Stimulated activated CD4-positive, alpha-beta T cell treated with anti-CD3 and anti-CD28 coated beads, Interleukin-15, amount 100 ng/mL, for 1 hour (primary cell): Measurements from ENCODE around the gene TRAF3IP1.

Source experiments
- DNase-seq, 2 donors: peaks; one replicate each; pipeline ENCODE4 v3.0.0-alpha.2; 2020; ENCODE audit warnings: low read depth in 1 of 2, low spot score in 1 of 2

Gene TRAF3IP1

DNA sequence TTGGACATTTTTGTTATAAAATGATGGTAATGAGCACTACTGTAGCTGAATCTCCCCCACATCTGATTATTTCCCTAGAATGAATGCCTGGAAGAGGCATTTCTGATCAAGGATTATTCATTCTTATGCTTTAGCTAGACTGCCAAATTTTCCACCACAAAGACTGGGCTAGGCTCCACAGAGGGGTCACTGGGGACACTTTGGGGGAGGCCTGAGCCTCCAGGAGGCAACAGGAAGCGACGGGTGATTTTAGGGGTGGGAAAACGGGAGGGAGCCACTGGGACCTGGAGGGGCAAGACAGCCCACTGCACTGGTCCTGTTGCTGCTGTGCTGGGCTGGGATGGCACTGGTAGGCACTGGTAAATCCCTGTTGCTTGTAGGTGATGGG is 104.0 kb downstream of the TRAF3IP1 start:
- DNase-seq = no peak

DNA sequence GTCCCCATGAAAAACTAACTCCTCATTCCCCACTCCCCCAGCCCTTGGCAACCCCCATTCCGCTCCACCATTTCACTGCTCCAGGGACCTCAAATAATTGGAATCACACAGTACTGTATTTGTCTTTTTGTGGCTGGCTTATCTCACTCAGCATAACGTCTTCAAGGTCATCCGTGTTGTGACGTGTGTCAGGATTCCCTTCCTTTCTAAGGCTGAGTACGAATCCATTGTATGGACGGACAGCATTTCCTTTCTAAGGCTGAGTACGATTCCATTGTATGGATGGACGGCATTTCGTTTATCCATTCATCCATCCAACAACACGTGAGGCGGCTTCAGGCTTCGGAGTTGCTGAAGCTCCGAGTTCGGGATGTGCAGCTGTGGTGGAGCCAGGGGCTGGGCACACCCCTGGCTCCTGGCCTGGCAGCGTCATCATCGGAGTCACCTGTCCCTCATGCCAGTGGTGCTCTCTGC is 105.2 kb downstream of the TRAF3IP1 start:
- DNase-seq = no peak

DNA sequence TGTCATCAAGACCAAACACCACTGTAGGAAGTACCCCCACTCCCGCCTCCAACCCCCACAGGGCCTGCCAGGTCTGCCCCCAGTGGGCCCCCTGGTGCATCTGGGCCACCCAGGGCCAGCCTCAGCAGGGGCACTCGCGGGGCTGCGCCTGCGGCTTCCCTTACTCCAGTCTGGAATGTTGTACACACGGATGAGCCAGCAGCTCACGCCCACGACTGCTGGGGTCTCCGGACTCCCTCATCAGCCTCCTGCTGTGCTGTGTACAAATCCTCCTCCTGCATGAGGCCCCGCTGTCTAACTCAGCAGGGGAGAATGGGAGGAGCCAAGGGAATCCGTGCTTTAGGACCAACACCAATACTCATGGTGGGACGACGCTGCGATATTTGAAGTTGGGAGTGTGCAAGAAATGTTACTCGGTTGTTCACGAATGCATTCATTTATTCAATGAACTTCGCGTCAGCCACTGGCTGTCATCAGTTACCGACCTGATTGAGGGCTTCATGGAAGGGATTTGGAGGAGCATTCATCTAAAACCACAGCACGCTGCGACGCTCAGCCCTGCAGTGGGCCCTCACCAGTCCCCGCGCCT is 105.8 kb downstream of the TRAF3IP1 start:
- no peak for DNase-seq

DNA sequence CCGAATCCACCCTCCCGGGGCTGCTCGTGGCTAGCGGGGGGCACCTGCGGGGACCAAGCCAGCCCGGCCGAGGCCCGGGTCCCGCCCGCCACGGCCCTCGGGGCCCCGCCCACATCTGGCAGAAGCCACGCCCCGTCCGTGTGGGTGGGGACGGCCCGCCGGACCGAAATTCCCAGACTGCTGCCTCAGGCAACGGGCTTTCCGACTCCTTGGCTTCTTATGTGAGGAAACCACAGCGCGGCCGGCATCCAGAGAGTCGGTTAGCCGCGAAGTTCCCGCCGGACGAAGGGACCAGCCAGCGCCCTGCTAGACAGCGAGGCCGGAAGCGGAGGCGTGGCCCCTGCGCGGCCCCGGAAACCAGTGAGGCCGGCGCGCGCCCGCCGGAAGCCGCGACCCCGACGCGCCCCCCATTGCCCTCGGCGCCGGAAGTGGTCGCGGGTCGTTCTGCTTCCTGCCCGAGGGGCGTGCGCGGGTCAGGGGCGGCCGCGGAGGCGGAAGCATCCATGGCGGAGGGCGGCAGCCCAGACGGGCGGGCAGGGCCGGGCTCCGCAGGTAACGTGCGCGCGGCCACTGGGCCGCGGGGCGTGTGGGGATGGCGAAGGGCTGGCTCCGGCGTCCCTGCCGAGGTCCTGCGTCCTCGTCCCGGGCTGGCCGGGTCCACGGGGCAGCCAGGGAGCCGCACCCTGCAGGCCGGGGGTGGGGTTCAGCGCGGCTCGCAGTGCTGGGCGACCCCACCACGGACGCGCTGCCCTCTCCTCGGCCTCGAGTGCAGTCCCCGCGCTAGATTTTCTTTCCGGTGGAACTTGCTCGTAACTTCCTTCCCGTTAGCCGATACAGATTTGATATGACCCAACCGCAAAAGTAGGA is 106.5 kb downstream of the TRAF3IP1 start, which contains the start of gene ASB1:
Gene ASB1, plus strand, starts transcription at position 360 of the 867 bp plus-strand sequence. Its CDS starts 144 bp downstream, at position 504.
- peak; percentile 67 for DNase-seq

DNA sequence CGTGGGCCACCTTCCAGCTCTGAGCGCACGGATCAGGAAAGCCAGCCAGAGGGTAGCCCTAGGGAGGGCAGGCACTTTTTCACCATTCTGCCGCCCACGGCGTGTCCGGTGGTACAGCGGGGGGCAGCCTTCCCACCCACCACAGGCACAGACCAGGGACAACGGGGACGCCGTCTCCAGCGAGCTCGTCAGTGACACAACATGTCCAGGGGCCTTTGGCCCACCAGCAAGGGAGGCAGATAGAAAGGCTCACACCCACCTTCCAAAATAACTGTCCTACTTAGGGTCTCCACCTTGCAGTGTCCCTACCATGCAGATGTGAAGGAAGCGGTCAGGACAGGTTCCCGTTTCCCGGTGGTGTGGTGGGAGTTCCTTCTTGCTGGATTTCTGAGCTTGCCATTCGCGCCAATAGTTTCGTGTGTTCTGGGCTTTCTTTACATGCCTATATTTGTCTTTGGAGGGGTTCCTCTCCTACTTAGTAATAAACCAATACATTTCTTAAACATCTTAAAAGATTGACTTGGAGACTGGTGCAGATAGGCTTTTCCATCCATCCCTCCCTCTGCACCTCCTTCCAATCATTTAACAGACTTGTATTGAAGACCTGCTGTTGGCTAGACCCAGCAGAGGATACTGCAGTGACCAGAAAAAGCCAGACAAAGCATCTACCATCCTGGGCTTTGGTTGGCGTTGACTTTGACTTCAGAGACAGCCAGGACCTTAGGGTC is 107.3 kb downstream of the TRAF3IP1 start:
- DNase-seq = no peak

DNA sequence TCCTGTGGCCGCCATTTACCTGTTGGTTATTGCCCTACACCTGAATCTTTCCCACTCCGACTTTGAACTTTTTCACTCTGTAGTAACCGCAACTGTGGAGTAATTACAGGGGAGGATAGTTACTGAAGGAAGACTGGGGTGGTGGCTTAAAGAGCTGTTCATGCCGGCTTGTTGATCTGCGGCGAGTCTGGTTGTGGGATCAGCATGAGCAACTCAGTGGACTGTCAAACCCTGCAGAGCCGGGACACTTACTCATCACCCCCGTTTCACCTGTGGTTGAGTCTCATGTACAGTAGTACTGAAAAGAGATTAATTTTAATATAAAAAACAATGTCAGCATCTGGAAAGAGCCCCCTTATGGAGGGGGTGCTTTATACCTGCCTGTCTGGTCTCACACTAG is 108.5 kb downstream of the TRAF3IP1 start:
- no peak for DNase-seq

DNA sequence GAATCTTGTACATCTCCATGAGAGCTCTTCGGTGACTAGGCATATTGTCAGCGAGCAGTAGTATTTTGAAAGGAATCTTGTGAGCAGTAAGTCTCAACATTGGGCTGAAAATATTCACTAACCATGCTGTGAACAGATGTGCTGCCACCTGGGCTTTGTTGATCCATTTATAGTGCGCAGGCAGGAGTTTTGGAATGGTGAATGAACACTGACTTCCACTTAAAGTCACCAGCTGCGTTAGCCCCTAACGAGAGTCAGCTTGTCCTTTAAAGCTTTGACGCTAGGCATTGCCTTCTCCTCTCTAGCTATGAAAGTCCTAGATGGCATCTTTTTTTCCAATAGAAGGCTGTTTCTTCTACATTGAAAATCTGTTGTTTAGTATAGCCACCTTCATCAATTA is 110.5 kb downstream of the TRAF3IP1 start:
- DNase-seq = no peak

DNA sequence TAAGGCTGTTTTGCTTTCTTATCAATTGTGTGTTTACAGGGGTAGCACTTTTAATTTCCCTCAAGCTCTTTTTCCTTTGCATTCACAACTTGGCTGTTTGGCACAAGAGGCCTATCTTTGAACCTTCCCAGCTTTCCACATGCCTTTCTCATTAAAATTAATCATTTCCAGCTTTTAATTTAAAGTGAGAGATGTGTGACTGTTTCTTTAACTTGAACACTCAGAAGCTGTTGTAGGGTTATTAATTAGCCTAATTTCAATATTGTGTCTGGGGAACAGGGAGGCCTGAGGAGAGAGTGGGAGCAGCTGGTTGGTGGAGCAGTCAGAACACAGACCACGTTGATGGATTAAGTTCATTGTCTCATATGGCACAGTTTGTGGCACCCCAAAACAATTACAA is 111.1 kb downstream of the TRAF3IP1 start:
- no peak for DNase-seq

DNA sequence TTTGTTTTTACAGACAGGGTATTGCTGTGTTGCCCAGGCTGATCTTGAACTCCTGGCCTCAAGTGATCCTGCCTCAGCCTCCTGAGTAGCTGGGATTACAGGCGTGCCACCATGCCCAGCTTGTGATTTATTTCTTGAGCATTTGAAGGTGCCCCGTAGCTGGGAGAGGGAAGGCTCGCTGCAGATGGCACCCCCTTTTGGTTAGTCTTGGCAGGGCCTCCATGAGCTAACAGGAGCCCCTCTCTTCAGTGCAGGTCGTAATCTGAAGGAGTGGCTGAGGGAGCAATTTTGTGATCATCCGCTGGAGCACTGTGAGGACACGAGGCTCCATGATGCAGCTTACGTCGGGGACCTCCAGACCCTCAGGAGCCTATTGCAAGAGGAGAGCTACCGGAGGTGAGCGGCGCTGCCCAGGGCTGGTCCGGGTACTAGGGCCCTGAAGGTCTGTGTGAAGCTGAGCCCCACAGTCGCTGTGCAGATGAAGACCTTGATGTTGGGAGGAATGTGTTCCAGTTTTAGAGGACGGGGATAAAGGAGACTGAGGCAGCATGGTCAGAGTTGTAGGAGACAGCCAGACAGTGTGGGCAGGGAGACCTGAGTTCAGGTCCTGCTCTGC is 113.1 kb downstream of the TRAF3IP1 start:
- no peak for DNase-seq

DNA sequence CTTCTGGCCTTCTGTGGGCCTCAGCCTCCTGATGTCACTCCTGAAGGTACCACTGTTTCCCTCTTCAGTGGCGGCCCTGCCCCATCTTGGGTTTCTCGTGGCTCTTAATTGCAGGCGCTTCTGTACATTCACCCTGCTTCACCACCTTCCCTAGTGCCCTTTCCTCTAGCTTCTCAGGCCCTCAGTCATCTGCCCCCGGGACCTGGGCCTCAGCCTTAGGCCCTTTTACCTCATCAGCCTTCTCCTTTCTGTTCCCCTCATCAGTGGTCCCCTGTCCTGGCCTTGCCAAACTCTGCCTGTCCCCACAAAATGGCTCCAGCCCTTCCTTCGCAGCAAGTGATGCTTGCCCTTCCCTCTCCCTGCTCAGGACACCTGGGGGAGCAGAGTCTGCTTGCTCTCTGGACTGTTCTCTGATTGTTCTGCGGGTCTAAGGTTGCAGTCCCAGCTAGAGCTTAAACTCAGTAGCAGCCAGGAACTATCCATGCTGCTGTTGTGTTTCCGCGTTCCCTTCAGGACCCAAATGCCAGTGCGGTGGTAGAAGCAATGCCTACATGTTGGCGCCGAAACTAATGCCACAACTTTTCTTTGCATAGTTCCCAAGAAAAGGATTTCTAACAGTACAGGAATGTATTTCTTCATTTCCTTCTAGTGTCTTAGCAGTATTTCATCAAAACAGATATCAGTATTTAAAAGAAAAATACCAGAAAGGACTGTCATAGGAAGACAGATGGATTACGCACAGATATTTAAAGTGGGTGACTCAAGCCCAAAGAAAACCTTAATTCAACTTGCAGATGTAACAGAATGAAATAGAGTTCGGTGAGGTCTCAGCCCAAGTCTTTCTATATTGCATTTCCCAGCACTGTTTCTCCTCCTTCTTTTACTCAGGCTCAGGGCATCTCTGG is 113.9 kb downstream of the TRAF3IP1 start:
- DNase-seq = no peak

DNA sequence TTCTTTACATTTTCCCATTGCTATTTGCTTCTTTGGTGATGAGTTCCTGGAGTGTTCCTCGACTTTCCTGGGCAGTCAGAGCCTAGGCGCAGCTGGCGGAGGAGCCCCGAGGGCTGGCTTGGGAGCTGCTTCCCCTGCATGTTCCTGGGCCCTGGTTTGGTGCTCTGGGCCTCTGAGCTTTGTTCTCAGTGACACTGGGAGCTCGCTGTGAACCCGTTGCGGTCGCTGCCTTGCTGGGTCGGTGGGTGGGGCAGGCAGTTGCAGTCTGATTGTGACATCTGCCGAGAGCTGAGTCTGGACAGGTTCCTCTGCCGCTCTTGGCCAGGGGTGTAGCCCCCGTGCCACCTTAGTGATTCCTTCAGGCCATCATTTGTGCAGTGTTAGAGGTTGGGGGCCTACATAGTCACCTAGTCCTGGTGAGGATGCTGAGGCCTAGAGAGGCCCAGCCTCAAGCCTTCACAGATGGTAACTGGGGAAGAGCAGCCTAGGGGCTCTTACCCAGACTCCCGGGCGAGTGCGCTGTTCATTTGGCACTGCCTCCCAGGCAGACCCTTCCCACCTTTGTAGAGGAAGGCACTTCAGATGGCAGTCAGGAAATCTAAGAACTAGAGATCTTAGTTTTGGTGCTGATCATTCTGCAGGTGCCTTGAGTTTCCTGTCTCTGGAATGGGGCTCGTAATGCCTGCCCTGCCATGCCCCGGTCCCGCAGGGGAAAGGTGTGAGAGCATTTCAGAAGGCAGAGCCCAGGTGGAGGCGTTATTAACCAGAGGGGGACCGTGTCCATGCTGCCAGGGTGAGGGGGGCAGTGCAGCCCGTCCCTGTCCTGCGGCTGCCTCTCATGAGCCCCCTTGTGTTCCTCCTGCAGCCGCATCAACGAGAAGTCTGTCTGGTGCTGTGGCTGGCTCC is 114.8 kb downstream of the TRAF3IP1 start:
- DNase-seq = no peak

DNA sequence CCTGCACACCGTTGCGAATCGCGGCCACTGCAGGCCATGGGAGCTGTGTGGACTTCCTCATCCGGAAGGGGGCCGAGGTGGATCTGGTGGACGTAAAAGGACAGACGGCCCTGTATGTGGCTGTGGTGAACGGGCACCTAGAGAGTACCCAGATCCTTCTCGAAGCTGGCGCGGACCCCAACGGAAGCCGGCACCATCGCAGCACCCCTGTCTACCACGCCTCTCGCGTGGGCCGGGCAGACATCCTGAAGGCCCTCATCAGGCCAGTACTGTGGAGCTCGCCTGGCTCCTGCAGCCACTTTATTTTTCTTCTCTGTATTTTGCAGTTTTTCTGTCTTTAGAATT is 115.4 kb downstream of the TRAF3IP1 start:
- no peak for DNase-seq

DNA sequence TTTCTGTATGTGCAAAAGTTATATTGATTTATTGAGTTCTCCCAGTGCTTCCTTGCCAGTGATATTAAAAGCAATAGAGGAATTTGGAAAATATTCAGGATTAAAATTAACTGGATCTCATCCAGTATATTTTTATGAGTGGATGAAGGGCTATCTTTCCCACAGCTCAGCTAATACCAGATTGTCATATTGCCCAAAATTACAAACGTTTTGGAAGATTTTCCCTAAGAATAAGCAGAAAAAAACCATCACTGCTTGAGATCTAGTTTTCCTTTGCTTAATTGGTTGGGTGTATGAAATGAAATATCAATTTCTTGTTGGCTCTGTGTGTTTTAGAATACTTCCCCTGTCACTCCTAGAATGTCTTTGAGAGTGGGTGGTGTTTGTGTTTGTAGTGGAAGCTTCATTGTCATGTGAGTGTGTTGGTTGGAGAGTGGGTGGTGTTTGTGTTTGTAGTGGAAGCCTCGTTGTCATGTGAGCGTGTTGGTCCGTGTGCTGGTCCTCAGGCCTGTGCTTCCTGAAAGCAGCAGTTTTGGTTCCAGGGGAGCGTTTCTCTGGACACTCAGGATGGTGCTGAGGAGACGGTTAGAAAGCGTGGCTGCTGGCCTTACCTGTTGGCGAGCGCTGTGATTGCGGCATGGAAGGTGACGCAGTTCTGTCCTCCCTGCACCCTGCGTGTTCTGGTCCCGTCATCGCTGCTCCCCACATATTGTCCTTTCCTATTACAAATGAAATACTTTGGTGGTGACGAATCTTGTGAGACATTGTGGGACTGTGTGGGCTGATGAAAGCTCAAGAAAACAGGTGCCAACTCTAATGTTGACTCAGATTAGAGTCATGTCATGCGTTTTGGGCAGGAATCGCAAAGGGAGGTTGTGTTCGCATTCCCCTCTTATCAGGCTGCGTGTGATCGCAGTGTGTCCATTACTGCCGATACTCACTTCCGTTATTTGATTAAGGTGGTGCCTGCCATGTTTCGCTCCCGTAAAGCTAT is 118.8 kb downstream of the TRAF3IP1 start:
- no peak for DNase-seq

DNA sequence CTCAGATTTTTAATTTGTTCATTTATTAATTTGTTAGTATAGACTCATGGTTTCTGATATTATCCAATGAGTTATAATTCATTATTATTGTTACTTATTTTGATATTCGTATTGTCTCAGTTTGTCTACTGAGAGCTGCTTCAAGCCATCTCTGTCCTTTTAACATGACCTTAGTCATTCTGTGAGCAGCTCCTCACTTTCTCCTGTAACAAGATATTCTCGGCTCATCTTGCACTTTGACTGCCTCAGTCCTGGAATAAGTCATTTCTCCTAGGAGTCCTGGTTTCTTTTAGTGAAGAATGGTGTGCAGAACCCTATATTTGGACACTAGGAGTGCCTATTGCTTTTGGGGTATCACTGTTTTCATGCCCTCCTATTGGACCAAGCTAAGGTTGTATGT is 119.6 kb downstream of the TRAF3IP1 start:
- DNase-seq = no peak

DNA sequence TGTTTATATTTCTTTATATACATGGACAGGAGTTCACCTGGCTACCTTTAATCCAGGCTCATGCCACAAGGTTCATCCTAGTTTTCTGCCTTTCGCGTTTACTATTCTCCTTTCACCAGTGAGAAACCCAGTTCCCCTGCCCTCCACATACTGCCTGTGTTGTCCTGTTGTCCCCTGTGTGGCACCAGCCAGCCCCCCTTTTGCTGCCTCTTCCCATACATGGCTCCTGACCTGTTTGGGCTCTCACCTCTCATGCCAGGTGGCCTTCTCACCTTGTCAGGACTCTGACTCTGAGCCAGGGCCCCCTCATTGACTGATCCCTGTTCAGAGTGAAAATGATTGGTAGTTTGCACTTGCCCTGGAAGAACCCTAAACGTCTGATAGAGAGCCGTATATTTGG is 120.0 kb downstream of the TRAF3IP1 start:
- DNase-seq = no peak

DNA sequence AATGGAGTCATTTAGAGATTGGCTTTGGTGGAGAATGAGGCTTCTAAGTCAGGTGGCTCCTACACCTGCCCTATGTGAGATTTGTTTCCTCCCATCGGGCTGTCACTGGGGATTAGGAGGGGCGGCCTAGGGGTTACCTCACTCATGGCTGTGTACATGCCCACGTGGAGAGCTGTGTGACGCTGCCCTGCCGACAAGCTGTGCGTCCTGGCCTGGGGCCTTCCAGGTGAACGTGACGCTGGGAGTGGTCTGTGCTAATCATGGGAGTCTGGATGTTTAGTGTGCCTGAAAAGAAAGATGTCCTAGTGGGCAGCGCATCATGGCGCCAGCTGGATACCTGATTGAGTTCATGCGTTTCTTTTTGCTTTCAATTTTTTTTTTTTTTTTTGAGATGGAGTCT is 120.4 kb downstream of the TRAF3IP1 start:
- no peak for DNase-seq

DNA sequence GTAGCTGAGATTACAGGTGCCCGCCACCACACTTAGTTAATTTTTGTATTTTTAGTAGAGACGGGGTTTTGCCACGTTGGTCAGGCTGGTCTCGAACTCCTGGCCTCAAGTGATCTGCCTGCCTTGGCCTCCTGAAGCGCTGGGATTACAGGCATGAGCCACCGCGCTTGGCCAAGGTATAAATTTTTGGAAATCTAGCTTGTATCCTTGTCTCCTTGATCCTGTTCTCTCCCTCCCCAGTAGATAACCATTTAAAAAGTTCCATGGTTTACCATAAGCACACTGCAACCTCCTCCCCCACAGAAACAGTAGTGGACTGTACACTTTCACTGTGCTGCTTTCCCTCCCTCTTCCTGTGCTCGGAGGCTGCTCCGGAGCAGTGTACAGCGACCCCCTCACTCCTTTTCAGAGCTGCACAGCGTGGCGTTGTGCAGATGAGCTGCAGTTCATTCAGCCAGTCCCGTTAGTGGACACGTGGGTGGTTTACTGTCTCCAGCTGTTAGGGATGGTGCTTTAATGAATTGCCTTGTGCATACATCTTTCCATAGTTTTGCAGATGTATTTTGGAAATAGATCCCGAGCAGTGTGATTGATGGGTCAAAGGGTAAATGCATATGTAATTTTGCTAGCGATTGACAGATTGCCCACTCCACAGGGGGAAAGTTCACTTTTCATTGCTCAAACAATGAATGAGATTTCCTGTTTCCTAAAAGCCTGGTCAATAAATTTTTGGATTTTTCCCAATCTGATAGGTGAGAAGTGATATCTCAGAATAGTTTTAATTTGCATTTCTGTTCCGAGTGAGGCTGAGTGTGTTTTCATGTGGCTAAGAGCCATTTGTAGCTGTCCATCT is 121.2 kb downstream of the TRAF3IP1 start:
- no peak for DNase-seq
